Smooth muscle cell (in vitro differentiated cells): ENCODE results near the gene FERMT2. TPM values are rescaled to one million over a fixed set of nuclear protein-coding genes. Genes with fewer than 3 reads are reported as not detected.

Experiments
- DNase-seq: peaks from one replicate; lab custom pipeline; 2025; ENCODE audit not compliant: unreplicated experiment; lab: John Stamatoyannopoulos, UW
- H2AFZ ChIP-seq: fragments of 200-600 bp; sonication (generic); 2 replicates; pipeline ENCODE4 v1.6.0; 2016; ENCODE audit warnings: antibody characterized with exemption, low read depth, mild to moderate bottlenecking
- H3F3A ChIP-seq: fragments of 200-600 bp; sonication (generic); 2 replicates; pipeline ENCODE4 v1.6.0; 2017; ENCODE audit warnings: antibody characterized with exemption, low read depth
- H3K27ac ChIP-seq: fragments of 200-600 bp; sonication (generic); 2 replicates; pipeline ENCODE4 v1.5.1; 2016; ENCODE audit warnings: low read depth, mild to moderate bottlenecking
- H3K27me3 ChIP-seq: fragments of 200-600 bp; sonication (generic); 2 replicates; pipeline ENCODE4 v1.6.1; 2016; ENCODE audit warnings: low read depth, mild to moderate bottlenecking
- H3K36me3 ChIP-seq: fragments of 200-600 bp; sonication (generic); 2 replicates; pipeline ENCODE4 v1.5.1; 2016; ENCODE audit warnings: low read depth
- H3K4me1 ChIP-seq: fragments of 200-600 bp; sonication (generic); 2 replicates; pipeline ENCODE4 v1.5.1; 2016; ENCODE audit warnings: low read depth
- H3K4me2 ChIP-seq: fragments of 200-600 bp; sonication (generic); 2 replicates; pipeline ENCODE4 v1.6.0; 2016; ENCODE audit warnings: mild to moderate bottlenecking
- H3K4me3 ChIP-seq: fragments of 200-600 bp; sonication (generic); 2 replicates; pipeline ENCODE4 v1.5.1; 2016; ENCODE audit warnings: mild to moderate bottlenecking
- H3K79me2 ChIP-seq: fragments of 200-600 bp; sonication (generic); 2 replicates; pipeline ENCODE4 v1.6.0; 2016; ENCODE audit warnings: low read depth, mild to moderate bottlenecking
- H3K9ac ChIP-seq: fragments of 200-600 bp; sonication (generic); 2 replicates; pipeline ENCODE4 v1.6.0; 2016; ENCODE audit warnings: low read depth
- H3K9me3 ChIP-seq: fragments of 200-600 bp; sonication (generic); replicated peaks from 2 replicates; pipeline ENCODE4 v1.5.1; 2016; ENCODE audit warnings: low read depth
- H4K20me1 ChIP-seq: fragments of 200-600 bp; sonication (generic); 2 replicates; pipeline ENCODE4 v1.6.0; 2016; ENCODE audit warnings: low read depth
- CTCF ChIP-seq: fragments of 200-600 bp; sonication (generic); IDR thresholded peaks from 2 replicates; pipeline ENCODE4 v1.5.1; 2017; ENCODE audit warnings: borderline replicate concordance, mild to moderate bottlenecking, antibody characterized with exemption; ENCODE audit not compliant: insufficient read depth, poor library complexity, severe bottlenecking
- WGBS: methylation state at CpG from one replicate; pipeline ENCODE4 v1.1.7; 2016; ENCODE audit warnings: low lambda C conversion rate; 5-methylcytosine and 5-hydroxymethylcytosine counted together
- polyA plus RNA-seq: library from polyadenylated mRNA; unstranded; fragments of >200 nt; fragmentation: Nextera tagmentation; extraction: Ambion mirVana; gene quantifications from 2 replicates; pipeline ENCODE4 v1.2.1, GENCODE V29; 2016
- total RNA-seq: library from RNA; depleted of rRNA; stranded (reverse); fragments of >200 nt; gene quantifications from 2 replicates; pipeline ENCODE4 v1.2.3, GENCODE V29; 2014

FERMT2 gene
- total and polyA plus RNA-seq, 2 experiments from 2014 or later: 112 to 271 TPM

DNA sequence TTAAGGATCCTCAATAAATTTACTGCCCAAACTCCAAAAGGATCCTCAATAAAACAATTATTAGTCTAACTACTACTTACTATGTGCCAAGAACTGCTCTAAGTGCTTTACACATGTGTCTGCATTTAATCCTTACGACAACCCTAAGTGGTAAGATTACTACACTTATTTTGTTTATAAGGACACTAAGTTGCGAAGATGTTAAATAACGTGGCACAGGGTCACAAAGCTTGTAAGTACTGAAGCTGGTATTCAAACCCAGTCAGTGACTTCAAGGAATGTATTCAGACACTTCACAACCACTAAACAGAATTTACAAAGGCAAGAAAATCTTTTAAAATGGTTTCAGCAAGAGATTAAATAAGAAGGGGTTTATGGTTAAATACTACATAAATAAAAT is 13.0 kb downstream of the FERMT2 start:
- no peaks in the 10 kb centered on the region for H3K9me3 ChIP-seq
- peaks cover 11% of the 10 kb centered on the region for H3F3A ChIP-seq
- H3K27ac ChIP-seq: peak overlapping the region; percentile 33
- no peaks in the 10 kb centered on the region for H3K27me3 ChIP-seq
- no peak overlapping the region for H3K9ac ChIP-seq
- no peak overlapping the region for H3K4me3 ChIP-seq
- peaks cover 8% of the 10 kb centered on the region for H3K4me1 ChIP-seq
- no peak for TF ChIP-seq CTCF
- no peaks in the 10 kb centered on the region for H3K36me3 ChIP-seq
- H3K4me2 ChIP-seq: peak overlapping the region; percentile 27
- peaks cover 100% of the 10 kb centered on the region for H4K20me1 ChIP-seq
- peaks cover 100% of the 10 kb centered on the region for H3K79me2 ChIP-seq
- no peak for DNase-seq
- no peak overlapping the region for H2AFZ ChIP-seq
- 63% methylated on average over 3 of the region's 3 CpGs for WGBS

- no peaks in the 10 kb centered on the region for H3K36me3 ChIP-seq
- H3K4me3 ChIP-seq: no peak overlapping the region
- 88% methylated on average over 4 of the region's 4 CpGs for WGBS
- H3F3A ChIP-seq: peaks cover 15% of the 10 kb centered on the region
- no peak for TF ChIP-seq CTCF
- H2AFZ ChIP-seq: no peak overlapping the region
- H3K9me3 ChIP-seq: no peaks in the 10 kb centered on the region
- H3K4me2 ChIP-seq: no peak overlapping the region
- H3K27me3 ChIP-seq: no peaks in the 10 kb centered on the region
- H4K20me1 ChIP-seq: peaks cover 100% of the 10 kb centered on the region
- peaks cover 100% of the 10 kb centered on the region for H3K79me2 ChIP-seq
- no peak for DNase-seq
- H3K27ac ChIP-seq: peak overlapping the region; percentile 33
- H3K4me1 ChIP-seq: peaks cover 8% of the 10 kb centered on the region
- no peak overlapping the region for H3K9ac ChIP-seq
Observed at GRCh38 chr14:52937306-52937705, 13.5 kb downstream of the FERMT2 start.

DNA sequence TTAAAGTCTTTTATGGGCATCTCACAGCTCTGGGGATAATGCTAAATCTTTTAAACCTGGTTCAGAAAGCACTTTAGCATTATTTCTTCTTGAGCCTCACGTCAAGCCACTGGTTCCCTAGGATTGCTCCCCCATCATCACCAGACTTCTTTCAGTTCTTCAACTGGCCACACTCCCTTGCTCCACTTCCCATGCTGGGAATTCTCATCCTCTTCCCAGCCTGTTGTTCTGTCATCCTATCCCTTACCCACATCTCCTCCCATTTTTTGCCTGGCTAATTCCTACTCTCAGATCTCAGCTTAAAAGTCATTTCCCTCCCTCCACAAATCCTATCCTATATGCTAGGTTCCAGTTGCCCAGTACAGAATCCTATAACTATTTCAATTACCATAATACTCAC is 14.4 kb downstream of the FERMT2 start:
- WGBS: 70% methylated on average over 1 of the region's 1 CpG
- H3K36me3 ChIP-seq: no peaks in the 10 kb centered on the region
- H2AFZ ChIP-seq: no peak overlapping the region
- H4K20me1 ChIP-seq: peaks cover 100% of the 10 kb centered on the region
- DNase-seq: no peak
- H3K4me2 ChIP-seq: no peak overlapping the region
- H3K9ac ChIP-seq: no peak overlapping the region
- peaks cover 100% of the 10 kb centered on the region for H3K79me2 ChIP-seq
- H3F3A ChIP-seq: peaks cover 15% of the 10 kb centered on the region
- no peak for TF ChIP-seq CTCF
- peak overlapping the region; percentile 16 for H3K27ac ChIP-seq
- H3K9me3 ChIP-seq: no peaks in the 10 kb centered on the region
- peaks cover 8% of the 10 kb centered on the region for H3K4me1 ChIP-seq
- H3K27me3 ChIP-seq: no peaks in the 10 kb centered on the region
- no peak overlapping the region for H3K4me3 ChIP-seq

DNA sequence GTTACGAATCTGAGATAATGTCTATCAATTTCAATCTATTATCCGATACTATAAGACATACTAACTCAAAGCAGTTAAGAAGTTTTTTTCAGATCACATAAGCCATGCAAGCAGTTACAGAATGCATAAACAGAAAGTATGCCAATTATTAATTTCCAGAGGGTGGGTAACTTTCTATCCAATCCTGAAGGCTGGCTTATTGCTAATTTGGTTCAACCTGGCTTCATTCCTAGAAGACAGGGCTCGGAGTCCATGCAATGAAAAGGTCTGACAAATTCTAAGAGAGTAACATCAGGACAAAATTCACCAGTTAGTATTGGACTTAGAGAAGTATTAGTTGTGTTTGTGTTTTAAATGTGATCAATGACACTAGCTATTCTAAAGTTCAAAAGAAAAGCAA is 15.0 kb downstream of the FERMT2 start:
- WGBS: 96% methylated on average over 3 of the region's 3 CpGs
- H3K4me3 ChIP-seq: no peak overlapping the region
- no peak overlapping the region for H3K9ac ChIP-seq
- TF ChIP-seq CTCF: no peak
- H4K20me1 ChIP-seq: peaks cover 100% of the 10 kb centered on the region
- H3K36me3 ChIP-seq: no peaks in the 10 kb centered on the region
- DNase-seq: no peak
- H3K27me3 ChIP-seq: no peaks in the 10 kb centered on the region
- H3K9me3 ChIP-seq: no peaks in the 10 kb centered on the region
- peaks cover 100% of the 10 kb centered on the region for H3K79me2 ChIP-seq
- peak overlapping the region; percentile 16 for H3K27ac ChIP-seq
- peaks cover 8% of the 10 kb centered on the region for H3K4me1 ChIP-seq
- no peak overlapping the region for H3K4me2 ChIP-seq
- peaks cover 15% of the 10 kb centered on the region for H3F3A ChIP-seq
- no peak overlapping the region for H2AFZ ChIP-seq
